ENCODE measurements around the gene CYTH2.

DNA sequence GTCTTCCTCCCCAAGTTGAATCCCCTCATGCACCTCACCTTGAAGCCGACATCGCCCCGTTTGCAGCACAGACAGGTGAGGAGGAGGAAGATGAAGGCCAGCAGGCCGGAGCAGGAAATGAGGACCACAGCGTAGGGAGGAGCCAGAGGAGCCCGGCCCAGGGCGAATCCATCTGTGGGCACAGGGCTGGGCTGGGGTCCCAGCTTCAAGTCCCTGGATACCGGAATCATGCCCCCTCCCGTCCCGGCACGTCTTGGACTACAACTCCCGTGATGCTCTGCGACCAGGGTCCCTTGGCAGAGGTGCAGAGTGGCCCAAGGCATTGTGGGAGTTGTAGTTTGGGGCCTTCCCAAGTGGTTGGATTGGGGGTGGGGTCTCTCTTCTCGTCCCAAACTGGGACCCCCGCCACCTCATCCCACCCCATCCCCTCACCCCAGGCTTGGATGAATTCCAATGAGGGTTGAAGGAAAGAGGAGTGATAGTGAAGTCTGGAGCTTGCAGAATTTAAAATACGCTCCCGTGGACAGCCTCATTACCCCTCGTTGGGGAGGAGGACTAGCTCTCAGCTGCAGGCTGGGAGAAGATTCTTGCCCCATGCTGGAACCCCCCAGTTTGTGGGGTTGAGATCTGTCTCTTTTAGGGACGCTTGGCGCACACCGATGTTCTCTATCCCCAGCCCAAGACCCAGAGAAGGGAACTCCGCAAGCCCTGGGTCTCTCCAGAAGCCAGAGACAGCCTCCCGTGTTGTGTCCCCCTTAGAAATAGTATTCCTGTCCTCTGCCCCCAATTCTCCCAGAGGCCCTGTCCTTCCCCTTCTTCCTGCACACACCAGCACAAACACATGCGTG lies 41.5 kb downstream of the CYTH2 start:
- TF ChIP-seq, protein P1, sequence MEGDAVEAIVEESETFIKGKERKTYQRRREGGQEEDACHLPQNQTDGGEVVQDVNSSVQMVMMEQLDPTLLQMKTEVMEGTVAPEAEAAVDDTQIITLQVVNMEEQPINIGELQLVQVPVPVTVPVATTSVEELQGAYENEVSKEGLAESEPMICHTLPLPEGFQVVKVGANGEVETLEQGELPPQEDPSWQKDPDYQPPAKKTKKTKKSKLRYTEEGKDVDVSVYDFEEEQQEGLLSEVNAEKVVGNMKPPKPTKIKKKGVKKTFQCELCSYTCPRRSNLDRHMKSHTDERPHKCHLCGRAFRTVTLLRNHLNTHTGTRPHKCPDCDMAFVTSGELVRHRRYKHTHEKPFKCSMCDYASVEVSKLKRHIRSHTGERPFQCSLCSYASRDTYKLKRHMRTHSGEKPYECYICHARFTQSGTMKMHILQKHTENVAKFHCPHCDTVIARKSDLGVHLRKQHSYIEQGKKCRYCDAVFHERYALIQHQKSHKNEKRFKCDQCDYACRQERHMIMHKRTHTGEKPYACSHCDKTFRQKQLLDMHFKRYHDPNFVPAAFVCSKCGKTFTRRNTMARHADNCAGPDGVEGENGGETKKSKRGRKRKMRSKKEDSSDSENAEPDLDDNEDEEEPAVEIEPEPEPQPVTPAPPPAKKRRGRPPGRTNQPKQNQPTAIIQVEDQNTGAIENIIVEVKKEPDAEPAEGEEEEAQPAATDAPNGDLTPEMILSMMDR (IDR thresholded peaks at IDR 0.05; ENCODE audit: low read depth, low read length, poor library complexity, severe bottlenecking): no peak
- TF ChIP-seq EZH2phosphoT487 (IDR thresholded peaks at IDR 0.05; ENCODE audit: borderline replicate concordance, low read length): no peak

All from DOHH2 (cell line).